NCI-H2196 treated with DMSO at 0.1 percent for 48 hours (cell line): ENCODE results near the gene CBLB.

ENCODE experiments used
- DNase-seq: peaks from one replicate; lab custom pipeline; 2025; ENCODE audit not compliant: unreplicated experiment; lab: John Stamatoyannopoulos, UW

CBLB gene

DNA sequence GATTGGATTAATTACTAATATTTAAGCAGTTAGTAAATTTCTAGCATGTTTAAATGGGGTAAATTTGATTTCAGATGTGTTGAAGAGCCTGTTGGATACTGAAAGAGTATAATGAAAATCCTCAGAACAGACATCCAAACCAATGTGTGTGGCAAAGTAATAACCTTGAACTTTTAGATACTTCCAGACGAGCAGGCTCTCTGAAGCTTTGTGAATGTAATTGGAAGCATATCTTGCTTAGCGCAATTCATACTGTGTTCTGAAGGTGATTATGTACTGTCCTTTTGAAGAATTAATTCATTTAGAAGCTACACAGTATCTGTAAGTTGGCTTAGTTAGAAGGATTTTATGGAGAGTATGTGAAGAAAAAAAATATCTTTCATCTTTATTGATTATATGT, 161.8 kb downstream of the CBLB start:
- no peak for DNase-seq

- DNase-seq, result no peak
These were observed 163.9 kb downstream of the CBLB start for GRCh38 chr3:105704726-105705410.

- no peak for DNase-seq
These were observed 168.2 kb downstream of the CBLB start for GRCh38 chr3:105700575-105700974.

DNA sequence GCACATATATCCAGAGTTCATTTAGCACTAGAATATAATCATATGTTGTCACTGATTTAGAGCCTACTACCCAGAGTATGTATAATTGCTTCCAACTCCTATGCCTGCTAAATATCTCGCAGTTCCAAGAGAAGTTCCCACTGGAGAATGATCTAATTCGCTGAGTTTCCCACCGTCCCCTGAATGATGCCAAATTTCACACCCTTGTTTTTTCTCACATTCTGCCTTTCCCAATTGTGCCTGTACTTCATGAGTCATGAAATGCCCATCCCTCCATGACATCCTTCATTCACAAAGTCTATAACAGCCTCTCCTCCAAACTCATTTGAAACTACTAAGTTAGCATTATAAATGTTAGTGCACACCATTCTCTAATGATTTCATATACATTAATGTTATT, 177.2 kb downstream of the CBLB start:
- no peak for DNase-seq

GRCh38 chr3:105691053-105691452, 177.8 kb downstream of the CBLB start:
- no peak for DNase-seq

- no peak for DNase-seq
These were observed 180.0 kb downstream of the CBLB start for GRCh38 chr3:105688821-105689220.

DNA sequence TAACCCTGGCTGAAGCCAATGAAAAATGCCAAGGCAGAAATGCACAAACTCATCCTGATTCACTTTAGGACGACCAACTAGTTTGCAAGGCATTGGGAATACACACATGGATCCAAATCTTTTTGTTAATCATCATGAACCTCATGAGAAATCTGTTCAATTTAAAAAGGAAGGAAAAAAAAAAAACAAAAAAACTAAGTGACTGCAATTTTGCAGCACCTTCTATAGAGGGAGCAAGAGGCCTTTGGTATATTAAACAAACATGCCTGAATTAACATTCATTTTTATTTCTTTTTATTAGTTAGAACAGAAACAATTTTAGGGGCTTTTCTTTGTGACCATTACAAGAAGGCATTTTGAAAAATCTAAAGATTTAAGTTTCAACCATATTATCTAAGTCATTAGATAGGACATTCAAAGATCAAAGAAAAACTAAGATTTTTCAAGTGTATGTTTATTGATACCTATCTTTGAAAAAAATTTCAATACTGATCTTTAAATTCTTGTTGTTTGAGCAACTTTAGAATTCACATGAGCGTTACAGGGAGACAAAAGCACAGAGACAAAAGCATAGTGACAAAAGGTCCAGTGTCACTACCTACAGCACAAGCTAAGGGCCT, 182.4 kb downstream of the CBLB start:
- DNase-seq, result no peak

- DNase-seq, result no peak
These were observed 188.9 kb downstream of the CBLB start for GRCh38 chr3:105679951-105680350.

GRCh38 chr3:105678017-105678416, 190.8 kb downstream of the CBLB start:
- DNase-seq, result no peak

DNA sequence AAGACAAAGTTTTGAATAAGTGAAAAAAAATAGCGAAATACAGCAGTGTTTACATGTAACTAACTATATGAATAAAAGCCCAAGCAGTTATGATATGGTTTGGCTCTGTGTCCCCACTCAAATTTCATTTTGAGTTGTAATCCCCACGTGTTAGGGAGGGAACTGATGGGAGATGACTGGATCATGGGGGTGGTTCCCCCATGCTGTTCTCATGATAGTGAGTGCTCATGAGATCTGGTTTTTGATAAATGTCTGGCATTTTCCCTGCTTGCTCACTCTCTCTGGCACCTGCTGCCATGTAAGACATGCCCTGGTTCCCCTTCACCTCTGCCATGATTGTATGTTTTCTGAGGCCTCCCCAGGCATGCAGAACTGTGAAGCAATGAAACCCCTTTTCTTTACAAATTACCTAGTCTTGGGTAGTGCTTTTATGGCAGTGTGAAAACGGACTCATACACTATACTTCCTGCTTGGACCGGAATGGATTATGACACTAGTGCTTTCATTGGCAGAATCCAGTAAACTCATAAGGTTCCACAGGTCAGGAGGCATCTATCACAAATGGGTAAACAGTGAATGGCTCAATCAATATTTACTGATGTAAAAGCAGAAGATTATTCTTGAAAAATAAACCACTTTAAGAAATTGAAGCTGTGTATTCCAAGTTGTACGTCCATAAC, 192.1 kb downstream of the CBLB start:
- DNase-seq, result no peak

GRCh38 chr3:105674437-105675065, 194.3 kb downstream of the CBLB start:
- DNase-seq, result no peak

GRCh38 chr3:105672996-105673395, 195.8 kb downstream of the CBLB start:
- no peak for DNase-seq

- no peak for DNase-seq
These were observed 206.5 kb downstream of the CBLB start for GRCh38 chr3:105662306-105662705.

DNA sequence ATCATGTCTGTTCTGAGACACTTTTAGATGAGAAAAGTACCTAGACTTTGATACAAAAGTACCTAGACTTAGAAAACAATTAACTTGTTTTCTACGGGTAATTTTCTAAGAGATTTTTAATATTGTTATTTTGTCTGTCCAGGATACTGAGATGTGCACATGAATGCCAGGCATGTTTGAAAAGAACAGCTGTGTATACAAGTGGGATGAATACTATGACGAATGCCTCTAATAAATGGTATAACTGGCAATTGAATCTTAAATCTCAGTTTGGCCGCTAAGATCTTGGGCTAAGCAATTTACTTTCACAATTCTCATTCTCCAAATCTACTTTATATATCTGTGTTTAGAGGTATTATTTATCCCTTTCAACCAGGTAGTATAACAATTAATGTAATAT, 207.4 kb downstream of the CBLB start:
- DNase-seq, result no peak

DNA sequence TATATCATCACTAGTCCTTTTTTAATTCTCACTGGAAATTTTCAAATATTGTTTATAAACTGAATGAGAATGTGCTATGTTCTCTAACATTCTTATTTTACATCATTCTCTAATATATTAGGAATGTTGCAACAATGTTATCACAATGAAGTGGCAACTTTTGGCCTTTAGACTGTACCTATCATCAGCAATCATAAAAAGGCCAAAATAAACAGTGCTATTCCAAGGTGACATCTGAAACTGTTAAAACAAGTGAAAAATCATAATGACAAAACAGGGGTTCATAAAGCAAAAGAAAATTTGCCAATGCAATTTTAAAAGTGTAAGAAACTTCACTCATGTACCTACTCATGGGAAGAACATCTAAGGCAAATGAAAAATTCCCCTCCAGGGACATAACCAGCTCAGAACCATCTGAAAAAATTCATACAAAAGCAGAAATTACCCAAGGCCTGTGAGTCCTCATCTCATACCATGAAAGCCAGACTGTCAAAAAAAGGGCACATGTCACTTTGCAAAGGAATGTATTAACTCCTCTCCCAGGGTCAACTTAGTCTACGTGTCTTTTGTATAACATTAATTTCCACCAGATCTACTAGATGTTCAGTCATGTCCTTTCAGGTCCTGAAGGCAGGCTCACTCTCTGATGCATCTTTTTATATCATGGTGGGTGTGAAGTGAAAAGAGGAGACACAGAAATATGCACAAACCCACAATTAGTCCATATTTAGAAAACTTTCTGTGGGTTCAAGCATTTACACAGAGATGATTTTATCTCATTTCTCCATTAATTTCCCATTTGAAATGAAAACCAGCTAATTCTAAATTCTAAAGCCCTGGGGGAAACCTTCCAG, 211.9 kb downstream of the CBLB start:
- DNase-seq, result no peak

DNA sequence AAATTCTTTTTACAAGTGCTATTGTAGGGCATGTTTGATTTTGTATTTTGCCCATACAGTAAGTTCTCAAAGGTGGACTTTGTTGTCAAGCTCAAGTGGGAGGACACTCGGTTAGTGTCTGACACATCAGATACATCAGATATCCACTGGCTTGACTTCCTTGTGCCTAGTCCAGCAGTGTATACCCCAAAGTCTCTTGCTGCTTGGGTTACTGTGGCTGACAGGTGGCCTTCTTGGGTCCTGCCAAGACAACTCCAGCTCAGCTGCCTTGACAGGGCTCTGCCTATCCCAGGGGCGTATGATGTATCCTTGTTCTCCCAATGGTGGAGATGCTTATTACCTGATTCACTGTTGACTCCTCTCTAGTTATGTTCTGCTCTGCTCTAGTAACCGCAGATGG, 214.9 kb downstream of the CBLB start:
- DNase-seq, result no peak

GRCh38 chr3:105653166-105653565, 215.6 kb downstream of the CBLB start:
- DNase-seq, result no peak

DNA sequence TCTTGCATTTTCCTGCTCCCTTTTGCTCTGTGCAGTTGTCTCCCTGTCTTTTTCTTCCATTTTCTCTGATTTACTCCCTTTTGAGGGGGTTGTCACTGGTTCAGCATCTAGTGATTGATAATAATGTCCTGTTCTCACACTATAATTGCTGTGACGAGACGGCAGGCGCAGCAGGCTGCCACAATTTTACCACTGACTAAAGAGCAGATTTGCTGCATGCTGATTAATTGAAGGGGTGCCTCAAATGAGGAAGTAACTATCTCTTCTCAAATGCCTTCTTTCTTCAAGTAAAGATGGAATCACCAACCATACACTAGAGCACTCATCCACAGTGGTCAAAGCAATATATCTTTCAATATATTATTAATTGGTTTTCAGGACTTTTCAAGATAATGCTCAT, 219.3 kb downstream of the CBLB start:
- no peak for DNase-seq

GRCh38 chr3:105647047-105647446, 221.8 kb downstream of the CBLB start:
- no peak for DNase-seq

DNA sequence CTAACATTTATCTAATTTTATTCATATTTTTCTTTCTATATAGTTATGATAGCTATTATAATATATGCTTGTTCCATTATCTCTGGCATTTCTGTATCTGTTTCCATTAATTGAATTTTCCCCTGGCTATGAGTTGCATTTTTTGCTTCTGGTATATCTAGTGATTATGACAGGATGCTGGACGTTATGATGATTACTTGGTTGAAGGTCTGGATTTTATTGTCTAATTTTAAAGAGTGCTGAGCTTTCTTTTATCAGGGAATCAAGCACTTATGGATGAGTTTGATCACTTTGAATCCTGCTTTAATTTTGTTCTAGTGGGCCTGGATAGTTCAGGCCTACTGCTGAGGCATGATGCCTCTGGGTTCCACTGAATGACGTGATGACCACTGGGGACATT, 229.7 kb downstream of the CBLB start:
- no peak for DNase-seq

GRCh38 chr3:105634708-105635107, 234.1 kb downstream of the CBLB start:
- no peak for DNase-seq
